Measurements from ENCODE around the gene NTSR1.

Gene NTSR1

GRCh38 chr20:62690261-62690820 is 18.3 kb upstream of the NTSR1 start:
- no peak for TF ChIP-seq CTCF (IDR thresholded peaks at IDR 0.05)
- H3K27ac ChIP-seq = no peak overlapping the region
- DNase-seq (ENCODE audit: low spot score) = no peak

DNA sequence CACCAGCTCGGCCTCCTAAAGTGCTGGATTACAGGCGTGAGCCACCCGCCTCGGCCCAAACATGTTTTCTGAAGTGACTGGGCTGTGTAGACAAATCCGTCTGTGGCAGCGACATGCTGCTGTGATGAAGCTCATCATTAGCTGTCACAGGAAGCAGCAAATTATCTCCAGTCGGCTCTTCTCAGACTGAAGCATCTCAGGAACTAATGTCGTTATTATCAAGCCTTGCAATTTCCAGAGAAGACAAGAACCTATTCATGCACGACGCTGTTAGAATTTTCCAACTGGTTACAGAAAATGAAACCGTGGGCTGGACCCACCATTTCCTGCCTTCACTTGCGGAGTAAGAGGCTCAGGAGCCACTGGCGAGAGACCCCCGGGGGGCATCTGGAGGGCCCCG is 17.1 kb upstream of the NTSR1 start:
- TF ChIP-seq CTCF (IDR thresholded peaks at IDR 0.05) = no peak
- Histone ChIP-seq H3K4me3 (no peak overlapping the region), H3K27ac (no peak overlapping the region)
- DNase-seq (ENCODE audit: low spot score) = no peak

More at GRCh38 chr20:62690261-62690820, 18.3 kb upstream of the NTSR1 start:
- H3K4me3 ChIP-seq = no peak overlapping the region

DNA sequence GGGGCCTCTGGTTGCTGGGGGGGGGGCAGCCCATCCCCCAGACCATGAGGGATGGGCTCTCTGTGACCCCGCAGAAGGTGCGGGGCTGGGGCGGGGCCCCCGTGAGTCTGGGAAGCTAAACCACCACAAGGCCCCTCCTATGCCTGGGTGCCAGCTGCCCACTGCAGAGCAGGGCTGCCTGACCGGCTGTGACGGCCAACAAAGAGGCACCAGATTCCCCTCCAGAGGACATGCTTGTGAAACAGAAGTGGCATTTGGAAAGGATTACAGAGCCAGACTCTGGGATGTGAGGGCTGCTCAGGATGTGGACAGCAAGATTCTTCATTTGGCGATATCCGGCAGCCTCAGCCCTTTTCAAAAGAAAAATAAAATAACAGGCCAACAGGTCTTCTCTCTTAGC is 16.5 kb upstream of the NTSR1 start:
- no peak for DNase-seq (ENCODE audit: low spot score)
- TF ChIP-seq CTCF (IDR thresholded peaks at IDR 0.05) = no peak

GRCh38 chr20:62692801-62693523 is 15.7 kb upstream of the NTSR1 start:
- no peak for TF ChIP-seq CTCF (IDR thresholded peaks at IDR 0.05)
- DNase-seq (ENCODE audit: low spot score) = no peak
- Histone ChIP-seq H3K4me3 (no peak overlapping the region), H3K27ac (no peak overlapping the region)

More for the DNA sequence above, 16.5 kb upstream of the NTSR1 start:
- Histone ChIP-seq H3K4me3 (no peak overlapping the region), H3K27ac (no peak overlapping the region)

GRCh38 chr20:62693524-62693922 is 15.1 kb upstream of the NTSR1 start:
- Histone ChIP-seq H3K27ac (no peak overlapping the region), H3K4me3 (no peak overlapping the region)
- DNase-seq (ENCODE audit: low spot score) = no peak
- TF ChIP-seq CTCF (IDR thresholded peaks at IDR 0.05) = no peak

DNA sequence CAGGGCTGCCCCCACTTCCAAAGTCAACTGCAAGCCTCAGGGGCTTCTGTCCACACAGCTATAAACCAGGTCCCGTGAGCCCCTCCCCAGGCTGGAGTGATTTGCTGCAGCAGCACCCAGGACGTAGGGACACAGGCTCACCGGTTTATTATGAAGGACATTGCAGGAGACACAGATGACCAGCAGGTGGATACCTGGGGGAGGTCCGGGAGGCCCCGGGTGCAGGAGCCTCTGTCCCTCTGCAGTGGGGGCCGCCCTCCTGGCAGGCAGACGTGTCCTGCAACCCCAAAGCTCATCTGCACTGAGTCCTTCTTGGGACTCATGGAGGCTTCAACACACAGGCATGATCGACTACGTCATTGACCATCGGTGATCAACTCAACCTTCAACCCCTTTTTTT is 14.5 kb upstream of the NTSR1 start:
- no peak for TF ChIP-seq CTCF (IDR thresholded peaks at IDR 0.05)
- DNase-seq (ENCODE audit: low spot score) = no peak
- Histone ChIP-seq H3K4me3 (no peak overlapping the region), H3K27ac (no peak overlapping the region)

DNA sequence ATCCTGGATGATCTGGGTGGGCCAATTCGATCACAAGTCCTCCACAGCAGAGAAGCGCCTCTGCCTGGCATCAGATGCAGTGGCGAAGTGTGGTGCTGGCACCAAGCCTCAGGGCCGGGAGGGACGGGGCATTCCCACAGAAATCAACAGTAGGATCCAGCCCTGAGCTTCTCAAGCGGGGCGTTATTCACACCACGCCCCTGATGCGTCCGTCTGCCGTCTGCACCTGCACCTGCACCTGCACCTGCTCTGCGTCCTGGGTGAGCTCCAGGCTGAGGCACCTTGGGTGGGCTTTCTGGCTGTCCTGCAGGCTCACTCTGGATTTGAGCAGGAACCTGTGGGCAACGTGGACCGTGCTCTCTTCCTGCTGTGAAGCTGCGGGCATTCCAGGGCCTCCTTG is 13.8 kb upstream of the NTSR1 start:
- no peak overlapping the region for H3K27ac ChIP-seq
- no peak overlapping the region for H3K4me3 ChIP-seq
- no peak for TF ChIP-seq CTCF (IDR thresholded peaks at IDR 0.05)
- DNase-seq (ENCODE audit: low spot score) = no peak

Data from coronary artery (tissue), 2 donors.